ENCODE measurements around the gene CACNA1E.

DNA sequence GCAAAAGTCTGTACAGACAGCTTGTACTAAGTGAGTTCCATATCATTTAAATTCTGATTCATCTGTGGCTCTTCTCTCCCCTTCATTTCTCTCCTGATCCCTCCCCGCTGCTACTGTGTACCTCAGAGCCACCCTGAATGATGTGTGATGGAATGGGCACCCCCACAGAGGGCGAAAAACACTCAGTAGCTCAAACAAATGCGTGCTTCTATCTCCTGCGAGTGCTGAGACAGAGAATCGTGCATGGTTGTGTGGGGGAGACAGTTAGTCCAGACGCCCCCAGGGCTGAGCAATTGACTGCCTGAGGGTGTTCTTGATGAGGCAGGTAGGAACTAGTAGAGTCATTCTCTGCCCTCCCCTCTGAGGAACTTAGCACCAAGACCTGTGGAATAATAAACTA, 308.4 kb downstream of the CACNA1E start:
- TF ChIP-seq, protein P1, sequence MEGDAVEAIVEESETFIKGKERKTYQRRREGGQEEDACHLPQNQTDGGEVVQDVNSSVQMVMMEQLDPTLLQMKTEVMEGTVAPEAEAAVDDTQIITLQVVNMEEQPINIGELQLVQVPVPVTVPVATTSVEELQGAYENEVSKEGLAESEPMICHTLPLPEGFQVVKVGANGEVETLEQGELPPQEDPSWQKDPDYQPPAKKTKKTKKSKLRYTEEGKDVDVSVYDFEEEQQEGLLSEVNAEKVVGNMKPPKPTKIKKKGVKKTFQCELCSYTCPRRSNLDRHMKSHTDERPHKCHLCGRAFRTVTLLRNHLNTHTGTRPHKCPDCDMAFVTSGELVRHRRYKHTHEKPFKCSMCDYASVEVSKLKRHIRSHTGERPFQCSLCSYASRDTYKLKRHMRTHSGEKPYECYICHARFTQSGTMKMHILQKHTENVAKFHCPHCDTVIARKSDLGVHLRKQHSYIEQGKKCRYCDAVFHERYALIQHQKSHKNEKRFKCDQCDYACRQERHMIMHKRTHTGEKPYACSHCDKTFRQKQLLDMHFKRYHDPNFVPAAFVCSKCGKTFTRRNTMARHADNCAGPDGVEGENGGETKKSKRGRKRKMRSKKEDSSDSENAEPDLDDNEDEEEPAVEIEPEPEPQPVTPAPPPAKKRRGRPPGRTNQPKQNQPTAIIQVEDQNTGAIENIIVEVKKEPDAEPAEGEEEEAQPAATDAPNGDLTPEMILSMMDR (conservative IDR thresholded peaks at IDR 0.05; ENCODE audit: low read length): no peak
- TF ChIP-seq EZH2phosphoT487 (IDR thresholded peaks at IDR 0.05; ENCODE audit: borderline replicate concordance, low read depth, low read length): no peak

Measured in OCI-LY7 (cell line).